Measurements from ENCODE around the gene KLHDC7B. TPM values are rescaled to one million over a fixed set of nuclear protein-coding genes. Genes with fewer than 3 reads are reported as not detected.

KLHDC7B gene
- total and polyA plus RNA-seq, 2 of the 13 experiments (the other 11 are each of a cell fraction or from before 2014, with no cell fraction given): 0.11 TPM; not detected in 1

GRCh38 chr22:50568626-50569025 lies 22.9 kb downstream of the KLHDC7B start (continued):
- no peak for TF ChIP-seq FOXA1 (IDR thresholded peaks at IDR 0.05)
- TF ChIP-seq FOXA1 (CRISPR knock-in tag; IDR thresholded peaks at IDR 0.05): peak; percentile 3; the same call in 1 of the 2 replicates
- TF ChIP-seq MEIS2 (CRISPR knock-in tag; IDR thresholded peaks at IDR 0.05): peak; percentile 36; the same call in 1 of the 2 replicates
- no peak for TF ChIP-seq MYC (CRISPR knock-in tag; IDR thresholded peaks at IDR 0.05; ENCODE audit: borderline replicate concordance)
- no peak for TF ChIP-seq MIER3 (CRISPR knock-in tag; IDR thresholded peaks at IDR 0.05; ENCODE audit: borderline replicate concordance)
- TF ChIP-seq ZNF841 (CRISPR knock-in tag; IDR thresholded peaks at IDR 0.05; ENCODE audit: borderline replicate concordance): no peak
- TF ChIP-seq ZNF468 (CRISPR knock-in tag; IDR thresholded peaks at IDR 0.05): no peak
- 0 out of 2 replicates have a peak, but pooled peaks have one; percentile 36 for TF ChIP-seq FOXC1 (CRISPR knock-in tag; IDR thresholded peaks at IDR 0.05; ENCODE audit: borderline replicate concordance)
- TF ChIP-seq MTERF4 (CRISPR knock-in tag; IDR thresholded peaks at IDR 0.05): no peak
- TF ChIP-seq ZNF367 (CRISPR knock-in tag; IDR thresholded peaks at IDR 0.05; ENCODE audit: borderline replicate concordance): no peak
- no peak for TF ChIP-seq HNRNPLL (IDR thresholded peaks at IDR 0.05; ENCODE audit: low read depth, low read length, poor library complexity, severe bottlenecking)
- peak; percentile 71; the same call in 1 of the 2 replicates for TF ChIP-seq ZBTB7A (CRISPR knock-in tag; IDR thresholded peaks at IDR 0.05)
- TF ChIP-seq ZNF773 (CRISPR knock-in tag; IDR thresholded peaks at IDR 0.05; ENCODE audit: borderline replicate concordance): no peak
- TF ChIP-seq UBTF (CRISPR knock-in tag; IDR thresholded peaks at IDR 0.05): peak; percentile 25; the same call in 1 of the 2 replicates
- TF ChIP-seq ARHGAP35 (CRISPR knock-in tag; IDR thresholded peaks at IDR 0.05; ENCODE audit: borderline replicate concordance): no peak
